B cell (primary cell): Measurements from ENCODE around the gene USE1. TPM values are rescaled to one million over a fixed set of nuclear protein-coding genes. Genes with fewer than 3 reads are reported as not detected.

Source experiments
- ATAC-seq: fragments of 200-7000 bp; cut with Tn5 transposase; one replicate; pipeline ENCODE4 v1.10.0; 2021; ENCODE audit warnings: low read depth, mild to moderate bottlenecking, moderate number of reproducible peaks, moderate library complexity
- CTCF ChIA-PET: fragments of 350-600 bp; sonication (Branson Sonifier 250); formaldehyde crosslinking; loops from one replicate; lab custom pipeline; 2021; ENCODE audit warnings: antibody characterized with exemption, inconsistent platforms; lab: Charles Lee
- POLR2A ChIA-PET: fragments of 350-600 bp; sonication (Branson Sonifier 250); formaldehyde crosslinking; loops from one replicate; lab custom pipeline; 2021; ENCODE audit warnings: antibody characterized with exemption; lab: Charles Lee
- DNase-seq: peaks from one replicate; pipeline ENCODE4 v3.0.0; 2013
- H2AFZ ChIP-seq: 2 replicates; pipeline ENCODE4 v1.6.1; 2012; ENCODE audit warnings: mild to moderate bottlenecking, low read depth, low read length; ENCODE audit not compliant: insufficient read depth, poor library complexity, severe bottlenecking
- H3K27ac ChIP-seq, 2 donors: 1 replicate in 1 of 2; 2 replicates in 1 of 2; pipeline ENCODE4 v1.5.1; 2012 to 2013; ENCODE audit warnings: low read length in 2 of 2, mild to moderate bottlenecking in 2 of 2, moderate library complexity in 1 of 2
- H3K27me3 ChIP-seq, 4 experiments: fragments of 200-600 bp in 1 of 4; sonication (generic) in 1 of 4; replicated peaks in 1 of 4; 1 replicate in 2 of 4; 2 replicates in 2 of 4; pipeline versions ENCODE4 v1.6.1 to v1.7.0; 2013 to 2016; ENCODE audit warnings: low read length in 3 of 4, mild to moderate bottlenecking in 2 of 4, mixed read lengths in 1 of 4, moderate library complexity in 1 of 4; ENCODE audit not compliant: insufficient read depth in 4 of 4, control insufficient read depth in 3 of 4; ENCODE audit errors: control extremely low read depth in 1 of 4
- H3K36me3 ChIP-seq, 2 experiments: replicated peaks in 1 of 2; 1 replicate in 1 of 2; 2 replicates in 1 of 2; pipeline versions ENCODE4 v1.6.1 to v1.7.1; 2013; ENCODE audit warnings: low read length in 1 of 2; ENCODE audit not compliant: insufficient read depth in 2 of 2, control insufficient read depth in 1 of 2; ENCODE audit errors: control extremely low read depth in 1 of 2, extremely low read depth in 1 of 2
- H3K4me1 ChIP-seq, 2 donors: fragments of 200-600 bp in 1 of 2; sonication (generic) in 1 of 2; 1 replicate in 1 of 2; 2 replicates in 1 of 2; pipeline versions ENCODE4 v1.5.1 to v1.6.1; 2013 to 2017; ENCODE audit warnings: low read length in 2 of 2; ENCODE audit not compliant: control insufficient read depth in 2 of 2, insufficient read depth in 2 of 2
- H3K4me2 ChIP-seq: replicated peaks from 2 replicates; pipeline ENCODE3; 2012; ENCODE audit warnings: mild to moderate bottlenecking, low read depth, low read length; ENCODE audit not compliant: poor library complexity, severe bottlenecking
- H3K4me3 ChIP-seq, 5 experiments: fragments of 200-600 bp in 1 of 5; sonication (generic) in 1 of 5; 1 replicate in 3 of 5; 2 replicates in 2 of 5; pipeline versions ENCODE4 v1.5.1 to v1.7.0; 2011 to 2016; ENCODE audit warnings: low read length in 4 of 5, mild to moderate bottlenecking in 4 of 5, low read depth in 2 of 5, control low read depth in 1 of 5, moderate library complexity in 1 of 5; ENCODE audit not compliant: insufficient read depth in 1 of 5; ENCODE audit errors: control extremely low read depth in 1 of 5, extremely low read depth in 1 of 5
- H3K79me2 ChIP-seq: fragments of 200-600 bp; sonication (generic); one replicate; pipeline ENCODE4 v1.6.0; 2016; ENCODE audit warnings: low read length; ENCODE audit not compliant: control insufficient read depth, insufficient read depth
- H3K9ac ChIP-seq: fragments of 200-600 bp; sonication (generic); 2 replicates; pipeline ENCODE4 v1.6.1; 2017; ENCODE audit warnings: mild to moderate bottlenecking, low read length, moderate library complexity
- H3K9me3 ChIP-seq, 3 donors: one replicate each; pipeline versions ENCODE4 v1.6.1 to v1.7.1; 2013; ENCODE audit warnings: low read length in 2 of 3; ENCODE audit not compliant: control insufficient read depth in 2 of 3, insufficient read depth in 1 of 3; ENCODE audit errors: control extremely low read depth in 1 of 3
- H4K20me1 ChIP-seq: 2 replicates; pipeline ENCODE4 v1.6.0; 2012; ENCODE audit warnings: mild to moderate bottlenecking, low read length; ENCODE audit not compliant: insufficient read depth, control insufficient read depth, poor library complexity, severe bottlenecking
- H3K27ac Mint-ChIP-seq: one replicate; pipeline ENCODE4 v1.8.0; 2021; ENCODE audit warnings: mixed read lengths
- H3K27me3 Mint-ChIP-seq: one replicate; pipeline ENCODE4 v1.8.0; 2021; ENCODE audit warnings: mixed read lengths
- H3K4me1 Mint-ChIP-seq: one replicate; pipeline ENCODE4 v1.8.0; 2021; ENCODE audit warnings: mixed read lengths
- H3K4me3 Mint-ChIP-seq: one replicate; pipeline ENCODE4 v1.8.0; 2021; ENCODE audit warnings: mixed read lengths
- H3K9me3 Mint-ChIP-seq: one replicate; pipeline ENCODE4 v1.8.0; 2022; ENCODE audit warnings: mixed read lengths; ENCODE audit not compliant: insufficient read depth
- EZH2 ChIP-seq: IDR thresholded peaks from 2 replicates; pipeline ENCODE4 v1.6.1; 2012; ENCODE audit warnings: borderline replicate concordance, low read depth, mild to moderate bottlenecking, moderate library complexity, low read length; ENCODE audit not compliant: insufficient read depth, poor library complexity, severe bottlenecking
- WGBS: methylation state at CpG from one replicate; pipeline ENCODE4 v1.1.5; 2013; ENCODE audit warnings: missing lambda C conversion rate; ENCODE audit not compliant: insufficient coverage; 5-methylcytosine and 5-hydroxymethylcytosine counted together
- intact Hi-C: fragments of 100-400 bp; cut with micrococcal nuclease; formaldehyde crosslinking; loops from one replicate; pipeline ENCODE4 v1.10.0; 2022
- polyA plus RNA-seq: library from polyadenylated mRNA; depleted of rRNA; stranded (reverse); fragments of >200 nt; gene quantifications from 2 replicates; pipeline ENCODE4 v1.2.3, GENCODE V29; 2012
- total RNA-seq, 2 donors: library from RNA; stranded (reverse); fragments of 120-200 nt in 1 of 2; gene quantifications; 1 replicate in 1 of 2; 2 replicates in 1 of 2; pipeline versions ENCODE4 v1.2.3 to v1.2.4, GENCODE V29; 2013 to 2022
- TF ChIP-seq, protein P1 (sequence below): fragments of 200-600 bp; IDR thresholded peaks from one replicate; pipeline ENCODE4 v1.8.0; 2022; ENCODE audit warnings: antibody characterized with exemption, mild to moderate bottlenecking

The USE1 gene
- total and polyA plus RNA-seq, 2 donors (not counting 1 experiment from before 2014, with no cell fraction given): 48.3 to 49.5 TPM

DNA sequence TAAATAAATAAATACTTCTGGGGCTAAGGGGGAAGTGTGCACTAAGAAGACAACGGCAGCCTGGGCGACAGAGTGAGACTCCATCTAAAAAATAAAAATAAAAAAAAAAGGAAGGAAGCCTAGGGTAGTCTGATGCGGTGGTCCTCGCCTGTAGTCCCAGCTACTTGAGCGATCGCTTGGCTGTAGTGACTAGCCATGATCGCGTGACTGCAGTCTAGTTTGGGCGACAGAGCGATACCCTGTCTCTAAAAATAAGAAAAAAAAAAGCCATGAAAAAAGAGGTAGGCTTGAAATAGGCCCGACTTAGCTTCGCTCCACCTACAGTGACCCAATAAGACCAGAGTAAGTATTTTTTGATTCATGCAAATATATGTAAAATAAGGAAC, 51.4 kb downstream of the USE1 start:
- no peak for DNase-seq
- H3K4me3 Mint-ChIP-seq: peak overlapping the region; percentile 84
- H3K4me2 ChIP-seq: peak overlapping the region; percentile 85

More for the DNA sequence above, 51.4 kb downstream of the USE1 start:
- intact Hi-C loops: loop anchor here (2.0 kb wide), 1 partner anchor 202 kb away; no protein-coding TSS in a partner anchor
- H2AFZ ChIP-seq: peak overlapping the region; percentile 42
- peak overlapping the region; percentile 86 for H3K27ac Mint-ChIP-seq
- no peaks in the 10 kb centered on the region for H3K27me3 ChIP-seq
- CTCF ChIA-PET: interaction anchor here (0.6 to 4.9 kb wide), 16 partner anchors 8 to 1632 kb away, joined by 3 to 52 read pairs (median 4); partner anchors contain the start of genes ABHD8, ANKLE1, HAUS8 and MRPL34
- peak overlapping the region; percentile 56 to 66 for H3K27ac ChIP-seq
- no peaks in the 10 kb centered on the region for H3K9me3 Mint-ChIP-seq
- no peaks in the 10 kb centered on the region for H3K27me3 Mint-ChIP-seq
- H3K4me1 Mint-ChIP-seq: peaks cover 18% of the 10 kb centered on the region
- no peak for ATAC-seq
- no peak for TF ChIP-seq EZH2
- TF ChIP-seq, protein P1, sequence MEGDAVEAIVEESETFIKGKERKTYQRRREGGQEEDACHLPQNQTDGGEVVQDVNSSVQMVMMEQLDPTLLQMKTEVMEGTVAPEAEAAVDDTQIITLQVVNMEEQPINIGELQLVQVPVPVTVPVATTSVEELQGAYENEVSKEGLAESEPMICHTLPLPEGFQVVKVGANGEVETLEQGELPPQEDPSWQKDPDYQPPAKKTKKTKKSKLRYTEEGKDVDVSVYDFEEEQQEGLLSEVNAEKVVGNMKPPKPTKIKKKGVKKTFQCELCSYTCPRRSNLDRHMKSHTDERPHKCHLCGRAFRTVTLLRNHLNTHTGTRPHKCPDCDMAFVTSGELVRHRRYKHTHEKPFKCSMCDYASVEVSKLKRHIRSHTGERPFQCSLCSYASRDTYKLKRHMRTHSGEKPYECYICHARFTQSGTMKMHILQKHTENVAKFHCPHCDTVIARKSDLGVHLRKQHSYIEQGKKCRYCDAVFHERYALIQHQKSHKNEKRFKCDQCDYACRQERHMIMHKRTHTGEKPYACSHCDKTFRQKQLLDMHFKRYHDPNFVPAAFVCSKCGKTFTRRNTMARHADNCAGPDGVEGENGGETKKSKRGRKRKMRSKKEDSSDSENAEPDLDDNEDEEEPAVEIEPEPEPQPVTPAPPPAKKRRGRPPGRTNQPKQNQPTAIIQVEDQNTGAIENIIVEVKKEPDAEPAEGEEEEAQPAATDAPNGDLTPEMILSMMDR: no peak
- no peaks in the 10 kb centered on the region for H4K20me1 ChIP-seq
- H3K9ac ChIP-seq: peak overlapping the region; percentile 54
- WGBS: 0% methylated on average over 3 of the region's 12 CpGs
- POLR2A ChIA-PET: interaction anchor here (0.5 to 1.9 kb wide), 13 partner anchors 9 to 1965 kb away, joined by 3 to 12 read pairs (median 5); partner anchors contain the start of genes DDA1, MRPL34, OCEL1 and USE1
- H3K9me3 ChIP-seq: no peaks in the 10 kb centered on the region
- H3K79me2 ChIP-seq: peaks cover 17% of the 10 kb centered on the region
- peaks cover 0 to 14% of the 10 kb centered on the region in 2 experiments for H3K36me3 ChIP-seq
- peaks cover 6 to 24% of the 10 kb centered on the region in 2 donors for H3K4me1 ChIP-seq
- H3K4me3 ChIP-seq: peak overlapping the region; percentile 21 to 95 (median 51)
